OCI-LY7 (cell line): ENCODE results near the gene ANP32A. TPM values are rescaled to one million over a fixed set of nuclear protein-coding genes. Genes with fewer than 3 reads are reported as not detected.

ENCODE experiments used
- BruUV-seq: library from RNA; stranded (reverse); fragments of 400-500 nt; replicated peaks from 2 replicates; lab custom pipeline; 2021; lab: Mats Ljungman, UMichigan
- CTCF ChIA-PET: fragments of 300-600 bp; sonication (Branson Sonifier 250); formaldehyde crosslinking; loops from one replicate; lab custom pipeline; 2022; ENCODE audit warnings: antibody characterized with exemption; ENCODE audit not compliant: unreplicated experiment; lab: Charles Lee
- POLR2A ChIA-PET: fragments of 300-600 bp; sonication (Branson Sonifier 250); formaldehyde crosslinking; loops from one replicate; lab custom pipeline; 2022; ENCODE audit warnings: antibody characterized with exemption; lab: Charles Lee
- DNase-seq: peaks from one replicate; pipeline ENCODE4 v3.0.0-alpha.2; 2015; ENCODE audit warnings: low spot score
- H2AFZ ChIP-seq: fragments of 200-600 bp; sonication (generic), shearing (Covaris generic); 2 replicates; pipeline ENCODE4 v1.6.1; 2014; ENCODE audit warnings: mild to moderate bottlenecking, antibody characterized with exemption, low read length, moderate library complexity
- H3K27ac ChIP-seq: fragments of 200-600 bp; sonication (generic); 2 replicates; pipeline ENCODE4 v1.5.1; 2014; ENCODE audit warnings: mixed run types, low read depth, mild to moderate bottlenecking, moderate library complexity, low read length, inconsistent platforms; ENCODE audit not compliant: poor library complexity, severe bottlenecking
- H3K36me3 ChIP-seq: fragments of 200-600 bp; sonication (generic); 2 replicates; pipeline ENCODE4 v1.6.1; 2014; ENCODE audit warnings: mild to moderate bottlenecking, antibody characterized with exemption, low read length, moderate library complexity, mixed read lengths; ENCODE audit not compliant: insufficient read depth
- H3K4me1 ChIP-seq: fragments of 200-600 bp; sonication (generic); 2 replicates; pipeline ENCODE4 v1.5.1; 2014; ENCODE audit warnings: mild to moderate bottlenecking, low read length; ENCODE audit not compliant: insufficient read depth, poor library complexity, severe bottlenecking
- H3K4me2 ChIP-seq: fragments of 200-600 bp; sonication (generic); 2 replicates; pipeline ENCODE4 v1.6.1; 2014; ENCODE audit warnings: mild to moderate bottlenecking, low read length
- H3K4me3 ChIP-seq: fragments of 200-600 bp; sonication (generic); 2 replicates; pipeline ENCODE4 v1.5.1; 2014; ENCODE audit warnings: mild to moderate bottlenecking, low read depth, low read length; ENCODE audit not compliant: poor library complexity, severe bottlenecking
- H3K79me2 ChIP-seq: fragments of 200-600 bp; sonication (generic); 2 replicates; pipeline ENCODE4 v1.6.1; 2016; ENCODE audit warnings: low read depth, mild to moderate bottlenecking, low read length, moderate library complexity, mixed read lengths; ENCODE audit not compliant: insufficient read depth
- H3K9me2 ChIP-seq: fragments of 200-600 bp; sonication (generic); 2 replicates; pipeline ENCODE4 v1.6.1; 2016; ENCODE audit warnings: mild to moderate bottlenecking, low read length, mixed read lengths; ENCODE audit not compliant: insufficient read depth
- H3K9me3 ChIP-seq: fragments of 200-600 bp; sonication (generic); 2 replicates; pipeline ENCODE4 v1.6.1; 2014; ENCODE audit warnings: mild to moderate bottlenecking, mixed run types, low read length, mixed read lengths
- H4K20me1 ChIP-seq: fragments of 200-600 bp; sonication (generic); 2 replicates; pipeline ENCODE4 v1.6.1; 2014; ENCODE audit warnings: mild to moderate bottlenecking, antibody characterized with exemption, low read length, moderate library complexity, mixed read lengths; ENCODE audit not compliant: insufficient read depth
- CTCF ChIP-seq: fragments of 200-600 bp; sonication (generic); conservative IDR thresholded peaks from 2 replicates; pipeline ENCODE4 v1.5.1; 2014; ENCODE audit warnings: mild to moderate bottlenecking, antibody characterized with exemption, low read length, moderate library complexity, mixed read lengths
- EZH2phosphoT487 ChIP-seq: fragments of 200-600 bp; sonication (generic); IDR thresholded peaks from 2 replicates; pipeline ENCODE4 v1.6.1; 2018; ENCODE audit warnings: low read depth, borderline replicate concordance, mild to moderate bottlenecking, mixed run types, antibody characterized with exemption, low read length, moderate library complexity, mixed read lengths
- intact Hi-C: fragments of 100-400 bp; cut with micrococcal nuclease; formaldehyde crosslinking; loops from one replicate; pipeline ENCODE4 v1.10.0; 2022; ENCODE audit not compliant: unreplicated experiment
- total RNA-seq, 2 experiments: library from RNA; depleted of rRNA in 1 of 2; stranded (reverse); fragments of >200 nt in 1 of 2; shearing (Covaris generic) in 1 of 2; gene quantifications; 2 replicates each; pipeline ENCODE4 v1.2.3, GENCODE V29; 2014 to 2022

The ANP32A gene
- total RNA-seq, 2 experiments from 2014 or later: 232 to 580 TPM

GRCh38 chr15:68812597-68813431 is 7.9 kb downstream of the ANP32A start:
- ChIA-PET CTCF (interaction anchor here (1.2 kb wide), 1 partner anchor 21 kb away, joined by 3 read pairs; no protein-coding TSS in a partner anchor), POLR2A (interaction anchor here (0.7 to 0.8 kb wide), 2 partner anchors 30 to 55 kb away, joined by 3 to 4 read pairs; no protein-coding TSS in a partner anchor)
- no peak for TF ChIP-seq EZH2phosphoT487
- TF ChIP-seq CTCF: no peak
- H3K4me3 ChIP-seq: no peak overlapping the region
- DNase-seq: no peak
- H3K4me1 ChIP-seq: peaks cover 69% of the 10 kb centered on the region
- H3K9me3 ChIP-seq: no peaks in the 10 kb centered on the region
- no peaks in the 10 kb centered on the region for H3K9me2 ChIP-seq
- no peak overlapping the region for H2AFZ ChIP-seq
- H3K79me2 ChIP-seq: peaks cover 100% of the 10 kb centered on the region
- peak overlapping the region; percentile 11; the same call in 1 of the 2 replicates for H3K4me2 ChIP-seq
- BruUV-seq: no TSS peak
- peaks cover 94% of the 10 kb centered on the region for H3K36me3 ChIP-seq
- H3K27ac ChIP-seq: no peak overlapping the region
- intact Hi-C loops: loop anchor here (10.0 kb wide), 1 partner anchor 642 kb away; the partner anchor contains the start of gene RPLP1
- H4K20me1 ChIP-seq: peaks cover 75% of the 10 kb centered on the region

- TF ChIP-seq EZH2phosphoT487 (no peak), CTCF (no peak)
- peaks cover 81% of the 10 kb centered on the region for H4K20me1 ChIP-seq
- H3K4me1 ChIP-seq: peaks cover 69% of the 10 kb centered on the region
- no peak overlapping the region for H3K27ac ChIP-seq
- ChIA-PET CTCF (no interaction called here), POLR2A (interaction anchor here (0.6 kb wide), 1 partner anchor 20 kb away, joined by 4 read pairs; no protein-coding TSS in a partner anchor)
- no peak for DNase-seq
- no peaks in the 10 kb centered on the region for H3K9me3 ChIP-seq
- no peaks in the 10 kb centered on the region for H3K9me2 ChIP-seq
- no peak overlapping the region for H2AFZ ChIP-seq
- H3K4me2 ChIP-seq: no peak overlapping the region
- BruUV-seq: no TSS peak
- intact Hi-C loops: loop anchor here (10.0 kb wide), 1 partner anchor 643 kb away; the partner anchor contains the start of gene RPLP1
- H3K4me3 ChIP-seq: no peak overlapping the region
- H3K79me2 ChIP-seq: peaks cover 100% of the 10 kb centered on the region
- peaks cover 99% of the 10 kb centered on the region for H3K36me3 ChIP-seq
Measured at GRCh38 chr15:68812069-68812468, 8.6 kb downstream of the ANP32A start.
